ENCODE results near the gene PRKN.

Gene PRKN

DNA sequence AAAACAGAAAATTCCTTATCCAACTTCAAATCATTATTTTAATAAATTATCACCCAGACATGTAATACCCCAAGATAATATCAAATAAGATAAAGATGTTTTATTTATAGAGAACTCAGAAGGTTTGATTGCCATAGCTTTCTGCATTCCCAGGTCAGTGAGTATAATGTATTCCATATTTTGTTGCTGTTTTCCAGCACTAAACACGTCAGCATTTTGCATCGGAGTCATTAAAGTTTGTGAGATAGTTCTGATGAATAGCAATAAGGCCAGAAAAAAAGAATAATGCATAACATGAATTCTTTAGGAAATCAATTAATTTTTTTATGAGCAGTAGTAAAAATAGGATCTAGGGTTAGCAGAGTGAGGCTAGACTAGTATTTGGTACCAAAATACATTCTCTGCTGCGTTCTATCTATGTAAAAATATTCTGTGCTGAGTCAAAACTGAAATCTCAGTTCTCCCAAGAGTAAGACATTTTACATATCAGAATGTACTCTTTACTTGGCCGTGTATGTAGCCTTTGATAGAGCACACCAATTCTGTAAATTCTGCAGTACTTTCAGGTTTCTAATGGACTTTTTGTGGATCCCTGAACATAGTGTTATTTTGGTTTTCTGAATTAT lies 1183.8 kb downstream of the PRKN start:
- H3K9ac ChIP-seq (ENCODE audit: low read depth in 1 of 2, low read length in 2 of 2) = no peak overlapping the region
- H3K4me3 ChIP-seq (ENCODE audit: low read depth in 1 of 2, low read length in 2 of 2) = no peak overlapping the region
- no peak overlapping the region for H3K27ac ChIP-seq (ENCODE audit: low read depth, low read length)
- no peaks in the 10 kb centered on the region for H3K4me1 ChIP-seq (ENCODE audit: control insufficient read depth in 1 of 2, insufficient read depth in 2 of 2, low read length in 2 of 2)
- H3K36me3 ChIP-seq (ENCODE audit: control insufficient read depth in 1 of 2, insufficient read depth in 2 of 2, low read length in 2 of 2) = no peaks in the 10 kb centered on the region
- H3K9me3 ChIP-seq (ENCODE audit: control insufficient read depth in 1 of 2, low read length in 2 of 2) = no peaks in the 10 kb centered on the region
- no peaks in the 10 kb centered on the region for H3K27me3 ChIP-seq (ENCODE audit: control insufficient read depth in 1 of 2, insufficient read depth in 2 of 2, low read length in 2 of 2)

DNA sequence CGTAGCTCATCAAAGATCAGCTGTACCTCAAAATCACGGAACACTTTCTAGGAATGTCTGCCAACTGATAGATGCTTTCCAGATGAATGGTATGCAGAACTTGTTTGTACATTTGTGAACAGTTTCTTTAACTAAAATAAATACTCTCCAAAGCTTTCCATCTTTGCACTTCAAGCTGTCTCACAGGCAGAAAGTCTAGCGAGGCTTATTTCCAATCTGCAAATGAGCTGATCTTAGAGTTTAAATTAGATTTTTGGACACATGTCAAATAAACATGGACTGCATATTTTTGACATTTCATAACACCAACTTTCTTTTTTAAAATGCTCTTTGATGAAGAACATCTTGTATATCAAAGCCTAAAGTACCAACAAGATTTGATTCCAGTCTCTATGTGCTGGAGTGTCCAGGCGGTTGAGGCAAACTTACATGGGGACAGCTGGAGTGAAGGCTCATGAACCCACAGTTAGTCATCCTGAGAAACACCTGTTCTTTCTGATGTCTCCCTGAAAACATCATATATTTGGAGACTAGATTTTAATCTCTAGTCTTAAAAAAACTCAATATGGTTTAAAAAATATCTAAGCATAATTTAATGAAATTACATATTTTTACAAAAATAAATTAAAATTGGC lies 1185.1 kb downstream of the PRKN start:
- Histone ChIP-seq H3K9ac (ENCODE audit: low read depth in 1 of 2, low read length in 2 of 2) (no peak overlapping the region), H3K4me3 (ENCODE audit: low read depth in 1 of 2, low read length in 2 of 2) (no peak overlapping the region), H3K27me3 (ENCODE audit: control insufficient read depth in 1 of 2, insufficient read depth in 2 of 2, low read length in 2 of 2) (no peaks in the 10 kb centered on the region), H3K36me3 (ENCODE audit: control insufficient read depth in 1 of 2, insufficient read depth in 2 of 2, low read length in 2 of 2) (no peaks in the 10 kb centered on the region), H3K9me3 (ENCODE audit: control insufficient read depth in 1 of 2, low read length in 2 of 2) (no peaks in the 10 kb centered on the region), H3K4me1 (ENCODE audit: control insufficient read depth in 1 of 2, insufficient read depth in 2 of 2, low read length in 2 of 2) (no peaks in the 10 kb centered on the region), H3K27ac (ENCODE audit: low read depth, low read length) (no peak overlapping the region)

GRCh38 chr6:161540532-161540931 lies 1187.0 kb downstream of the PRKN start:
- no peaks in the 10 kb centered on the region for H3K4me1 ChIP-seq (ENCODE audit: control insufficient read depth in 1 of 2, insufficient read depth in 2 of 2, low read length in 2 of 2)
- no peak overlapping the region for H3K27ac ChIP-seq (ENCODE audit: low read depth, low read length)
- no peak overlapping the region for H3K4me3 ChIP-seq (ENCODE audit: low read depth in 1 of 2, low read length in 2 of 2)
- H3K9ac ChIP-seq (ENCODE audit: low read depth in 1 of 2, low read length in 2 of 2) = no peak overlapping the region
- H3K9me3 ChIP-seq (ENCODE audit: control insufficient read depth in 1 of 2, low read length in 2 of 2) = no peaks in the 10 kb centered on the region
- H3K36me3 ChIP-seq (ENCODE audit: control insufficient read depth in 1 of 2, insufficient read depth in 2 of 2, low read length in 2 of 2) = no peaks in the 10 kb centered on the region
- H3K27me3 ChIP-seq (ENCODE audit: control insufficient read depth in 1 of 2, insufficient read depth in 2 of 2, low read length in 2 of 2) = no peaks in the 10 kb centered on the region

DNA sequence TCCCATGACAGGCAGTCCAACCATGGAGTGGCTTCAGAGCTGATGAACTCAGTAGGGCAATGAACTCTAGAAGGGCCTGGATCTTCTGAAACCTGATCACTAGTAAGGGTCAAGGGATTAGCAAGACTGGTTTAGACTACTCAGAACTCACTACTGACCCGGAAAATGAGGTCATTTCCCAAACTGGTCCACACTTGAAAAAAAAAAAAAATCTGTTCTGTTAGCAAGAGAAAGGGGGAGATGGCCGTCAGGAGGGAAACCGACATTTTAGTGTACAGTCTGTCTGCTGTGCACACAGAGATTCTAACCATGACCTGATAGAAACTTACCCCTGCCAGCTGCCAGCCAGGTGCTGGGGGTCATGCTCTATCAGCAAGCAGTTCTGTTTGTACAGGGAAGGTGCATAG lies 1191.3 kb downstream of the PRKN start:
- Histone ChIP-seq H3K36me3 (ENCODE audit: control insufficient read depth in 1 of 2, insufficient read depth in 2 of 2, low read length in 2 of 2) (no peaks in the 10 kb centered on the region), H3K27me3 (ENCODE audit: control insufficient read depth in 1 of 2, insufficient read depth in 2 of 2, low read length in 2 of 2) (no peaks in the 10 kb centered on the region), H3K4me3 (ENCODE audit: low read depth in 1 of 2, low read length in 2 of 2) (no peak overlapping the region), H3K27ac (ENCODE audit: low read depth, low read length) (no peak overlapping the region), H3K9ac (ENCODE audit: low read depth in 1 of 2, low read length in 2 of 2) (no peak overlapping the region), H3K9me3 (ENCODE audit: control insufficient read depth in 1 of 2, low read length in 2 of 2) (no peaks in the 10 kb centered on the region), H3K4me1 (ENCODE audit: control insufficient read depth in 1 of 2, insufficient read depth in 2 of 2, low read length in 2 of 2) (no peaks in the 10 kb centered on the region)

DNA sequence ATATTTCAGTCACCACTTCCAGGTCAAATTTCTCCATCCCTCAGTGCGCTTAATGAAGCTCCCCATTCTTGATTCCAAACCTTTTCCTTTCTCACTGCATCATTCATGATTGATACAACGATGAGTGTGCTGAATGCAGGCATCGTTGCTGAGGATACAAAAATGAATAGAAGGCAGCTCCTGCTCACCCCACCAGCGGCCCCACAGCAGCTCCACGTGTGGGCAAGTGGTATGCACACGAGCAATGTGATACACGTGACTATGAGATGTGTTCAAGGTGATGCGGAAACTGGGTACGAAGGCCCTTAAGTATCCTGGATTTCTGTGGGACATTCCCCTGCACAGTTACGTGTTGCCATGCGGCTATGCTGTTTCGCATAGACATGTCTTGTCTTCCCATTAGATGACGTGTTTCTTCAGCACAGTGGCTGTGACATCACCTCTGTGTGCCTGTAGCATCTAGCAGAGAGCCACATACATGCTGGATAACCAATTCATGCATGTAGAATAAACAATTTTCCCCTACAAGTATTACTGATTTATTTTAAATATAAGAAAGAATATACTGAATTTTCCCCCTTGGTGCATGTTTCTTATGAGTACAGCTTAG lies 1193.2 kb downstream of the PRKN start:
- Histone ChIP-seq H3K9me3 (ENCODE audit: control insufficient read depth in 1 of 2, low read length in 2 of 2) (no peaks in the 10 kb centered on the region), H3K9ac (ENCODE audit: low read depth in 1 of 2, low read length in 2 of 2) (no peak overlapping the region), H3K27ac (ENCODE audit: low read depth, low read length) (no peak overlapping the region), H3K4me1 (ENCODE audit: control insufficient read depth in 1 of 2, insufficient read depth in 2 of 2, low read length in 2 of 2) (no peaks in the 10 kb centered on the region), H3K27me3 (ENCODE audit: control insufficient read depth in 1 of 2, insufficient read depth in 2 of 2, low read length in 2 of 2) (no peaks in the 10 kb centered on the region), H3K4me3 (ENCODE audit: low read depth in 1 of 2, low read length in 2 of 2) (no peak overlapping the region), H3K36me3 (ENCODE audit: control insufficient read depth in 1 of 2, insufficient read depth in 2 of 2, low read length in 2 of 2) (no peaks in the 10 kb centered on the region)

DNA sequence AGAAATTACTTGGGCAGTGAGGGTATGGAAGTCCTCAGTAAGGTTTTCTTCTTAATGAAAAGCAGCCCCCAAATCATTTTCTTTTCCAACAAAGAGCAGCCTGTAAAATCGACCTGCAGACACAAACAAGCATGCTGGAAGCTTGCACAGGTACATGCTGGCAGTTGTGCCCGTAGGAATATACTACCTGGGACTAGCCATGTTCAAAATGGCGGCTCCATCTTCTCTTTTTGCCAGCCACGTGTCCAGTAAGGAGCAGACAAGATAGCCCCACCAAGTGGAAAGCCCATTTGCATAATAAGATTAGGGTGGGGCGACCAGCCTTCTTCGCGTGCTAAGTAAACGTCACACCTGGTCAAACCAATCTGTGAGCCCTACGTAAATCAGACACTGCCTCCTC lies 1194.3 kb downstream of the PRKN start:
- H3K36me3 ChIP-seq (ENCODE audit: control insufficient read depth in 1 of 2, insufficient read depth in 2 of 2, low read length in 2 of 2) = no peaks in the 10 kb centered on the region
- H3K9ac ChIP-seq (ENCODE audit: low read depth in 1 of 2, low read length in 2 of 2) = no peak overlapping the region
- H3K27me3 ChIP-seq (ENCODE audit: control insufficient read depth in 1 of 2, insufficient read depth in 2 of 2, low read length in 2 of 2) = no peaks in the 10 kb centered on the region
- no peaks in the 10 kb centered on the region for H3K4me1 ChIP-seq (ENCODE audit: control insufficient read depth in 1 of 2, insufficient read depth in 2 of 2, low read length in 2 of 2)
- no peaks in the 10 kb centered on the region for H3K9me3 ChIP-seq (ENCODE audit: control insufficient read depth in 1 of 2, low read length in 2 of 2)
- H3K4me3 ChIP-seq (ENCODE audit: low read depth in 1 of 2, low read length in 2 of 2) = no peak overlapping the region
- no peak overlapping the region for H3K27ac ChIP-seq (ENCODE audit: low read depth, low read length)

- no peaks in the 10 kb centered on the region for H3K9me3 ChIP-seq (ENCODE audit: control insufficient read depth in 1 of 2, low read length in 2 of 2)
- H3K27me3 ChIP-seq (ENCODE audit: control insufficient read depth in 1 of 2, insufficient read depth in 2 of 2, low read length in 2 of 2) = no peaks in the 10 kb centered on the region
Observed at GRCh38 chr6:161532536-161532935, 1195.0 kb downstream of the PRKN start.

GRCh38 chr6:161526794-161527193 lies 1200.8 kb downstream of the PRKN start:
- Histone ChIP-seq H3K9ac (ENCODE audit: low read depth in 1 of 2, low read length in 2 of 2) (no peak overlapping the region), H3K4me1 (ENCODE audit: control insufficient read depth in 1 of 2, insufficient read depth in 2 of 2, low read length in 2 of 2) (no peaks in the 10 kb centered on the region), H3K27ac (ENCODE audit: low read depth, low read length) (no peak overlapping the region), H3K36me3 (ENCODE audit: control insufficient read depth in 1 of 2, insufficient read depth in 2 of 2, low read length in 2 of 2) (no peaks in the 10 kb centered on the region), H3K4me3 (ENCODE audit: low read depth in 1 of 2, low read length in 2 of 2) (no peak overlapping the region), H3K9me3 (ENCODE audit: control insufficient read depth in 1 of 2, low read length in 2 of 2) (no peaks in the 10 kb centered on the region), H3K27me3 (ENCODE audit: control insufficient read depth in 1 of 2, insufficient read depth in 2 of 2, low read length in 2 of 2) (no peaks in the 10 kb centered on the region)

More at GRCh38 chr6:161532536-161532935, 1195.0 kb downstream of the PRKN start:
- Histone ChIP-seq H3K4me3 (ENCODE audit: low read depth in 1 of 2, low read length in 2 of 2) (no peak overlapping the region), H3K27ac (ENCODE audit: low read depth, low read length) (no peak overlapping the region), H3K36me3 (ENCODE audit: control insufficient read depth in 1 of 2, insufficient read depth in 2 of 2, low read length in 2 of 2) (no peaks in the 10 kb centered on the region), H3K4me1 (ENCODE audit: control insufficient read depth in 1 of 2, insufficient read depth in 2 of 2, low read length in 2 of 2) (no peaks in the 10 kb centered on the region), H3K9ac (ENCODE audit: low read depth in 1 of 2, low read length in 2 of 2) (no peak overlapping the region)

DNA sequence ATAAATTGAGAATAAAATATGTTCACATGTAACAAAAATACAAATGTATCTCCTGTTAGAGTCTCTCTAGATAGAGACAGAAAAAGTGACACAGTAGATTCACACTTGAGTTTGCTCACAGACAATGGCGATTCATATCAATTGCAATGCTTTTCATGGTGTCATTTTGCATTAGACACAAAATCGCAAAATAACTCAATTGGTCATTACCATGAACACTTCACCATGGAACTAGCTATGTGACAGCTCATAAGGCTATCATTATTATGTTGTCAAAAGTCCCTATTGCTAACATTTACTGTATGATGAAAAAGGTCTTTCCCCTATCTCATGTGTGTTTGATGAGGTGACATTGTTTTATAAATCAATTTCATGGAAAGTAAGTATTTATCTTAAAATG lies 1204.2 kb downstream of the PRKN start:
- Histone ChIP-seq H3K36me3 (ENCODE audit: control insufficient read depth in 1 of 2, insufficient read depth in 2 of 2, low read length in 2 of 2) (no peaks in the 10 kb centered on the region), H3K9ac (ENCODE audit: low read depth in 1 of 2, low read length in 2 of 2) (no peak overlapping the region), H3K27ac (ENCODE audit: low read depth, low read length) (no peak overlapping the region)

DNA sequence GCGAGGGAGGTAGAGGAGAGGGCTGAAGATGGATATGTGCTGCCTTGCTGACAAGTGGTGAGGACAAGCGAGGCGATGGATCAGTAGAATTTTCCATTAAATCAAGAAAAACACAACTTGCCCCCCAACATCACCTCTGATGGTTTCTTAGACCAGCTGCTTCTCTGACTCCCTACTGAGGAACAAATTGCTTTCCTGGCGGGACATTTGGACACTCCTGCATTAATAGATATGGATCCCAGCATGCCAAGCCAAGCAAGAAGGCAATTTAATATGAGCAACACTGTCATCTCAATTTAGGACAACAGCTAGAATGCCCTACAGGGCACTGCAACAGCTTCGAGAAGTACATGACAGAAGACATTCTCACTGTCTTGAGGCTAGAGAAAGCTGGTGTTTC lies 1205.3 kb downstream of the PRKN start:
- H3K4me1 ChIP-seq (ENCODE audit: control insufficient read depth in 1 of 2, insufficient read depth in 2 of 2, low read length in 2 of 2) = no peaks in the 10 kb centered on the region

More for the DNA sequence above, 1204.2 kb downstream of the PRKN start:
- H3K27me3 ChIP-seq (ENCODE audit: control insufficient read depth in 1 of 2, insufficient read depth in 2 of 2, low read length in 2 of 2) = no peaks in the 10 kb centered on the region
- H3K9me3 ChIP-seq (ENCODE audit: control insufficient read depth in 1 of 2, low read length in 2 of 2) = no peaks in the 10 kb centered on the region
- H3K4me1 ChIP-seq (ENCODE audit: control insufficient read depth in 1 of 2, insufficient read depth in 2 of 2, low read length in 2 of 2) = no peaks in the 10 kb centered on the region
- H3K4me3 ChIP-seq (ENCODE audit: low read depth in 1 of 2, low read length in 2 of 2) = no peak overlapping the region

More for the DNA sequence above, 1205.3 kb downstream of the PRKN start:
- no peaks in the 10 kb centered on the region for H3K36me3 ChIP-seq (ENCODE audit: control insufficient read depth in 1 of 2, insufficient read depth in 2 of 2, low read length in 2 of 2)
- no peak overlapping the region for H3K27ac ChIP-seq (ENCODE audit: low read depth, low read length)
- H3K4me3 ChIP-seq (ENCODE audit: low read depth in 1 of 2, low read length in 2 of 2) = no peak overlapping the region
- H3K9me3 ChIP-seq (ENCODE audit: control insufficient read depth in 1 of 2, low read length in 2 of 2) = no peaks in the 10 kb centered on the region
- H3K9ac ChIP-seq (ENCODE audit: low read depth in 1 of 2, low read length in 2 of 2) = no peak overlapping the region
- H3K27me3 ChIP-seq (ENCODE audit: control insufficient read depth in 1 of 2, insufficient read depth in 2 of 2, low read length in 2 of 2) = no peaks in the 10 kb centered on the region
